ENCODE measurements around the gene MRTFB. TPM values are rescaled to one million over a fixed set of nuclear protein-coding genes. Genes with fewer than 3 reads are reported as not detected.

The MRTFB gene
- total and polyA plus RNA-seq, 11 donors: 8.0 to 38.3 (median 25.3) TPM

DNA sequence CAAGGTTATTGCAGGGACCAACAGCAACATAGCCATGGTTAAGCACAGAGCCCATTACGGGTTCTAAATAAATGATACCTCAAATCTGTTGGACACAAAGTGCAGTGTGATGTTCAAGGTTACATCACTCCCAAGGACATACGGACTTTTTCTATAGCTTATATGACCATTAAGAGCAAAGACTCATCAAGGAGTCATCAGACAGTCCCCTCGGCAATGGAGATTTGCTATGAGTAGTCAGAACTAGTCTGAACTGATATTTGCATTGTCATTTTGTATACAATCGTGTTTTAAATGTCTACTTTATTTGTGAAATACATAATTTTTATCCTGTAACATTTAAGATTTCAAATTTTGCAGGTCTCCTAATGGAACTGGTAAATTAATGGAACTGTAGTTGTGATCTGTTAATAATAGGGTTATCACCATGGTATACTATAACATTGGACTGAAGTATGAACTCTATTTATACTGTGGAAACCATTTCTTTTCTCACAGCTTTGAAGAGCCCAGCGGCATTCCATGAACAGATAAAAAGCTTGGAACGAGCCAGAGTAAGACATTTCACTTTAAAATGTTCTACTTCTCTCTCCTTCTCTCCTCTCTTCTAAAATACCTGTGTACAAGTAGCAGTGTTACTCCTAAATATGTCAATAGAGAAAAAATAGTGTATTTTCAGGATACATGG lies 140.9 kb downstream of the MRTFB start:
- H3K27me3 ChIP-seq: no peaks in the 10 kb centered on the region
- DNase-seq (no peak), ATAC-seq (no peak)
- peaks cover 0 to 12% (median 0%) of the 10 kb centered on the region in 12 donors for H3K4me1 ChIP-seq
- H3K36me3 ChIP-seq: peaks cover 0 to 53% (median 20%) of the 10 kb centered on the region in 9 donors
- H3K9me3 ChIP-seq: no peaks in the 10 kb centered on the region
- intact Hi-C loops (cut with DNase I): no loop called here
- WGBS, 4 donors: 77 to 85% (median 79%) methylated on average over 6 of the region's 6 CpGs
- no peak overlapping the region for H3K27ac ChIP-seq
- TF ChIP-seq, protein P1, sequence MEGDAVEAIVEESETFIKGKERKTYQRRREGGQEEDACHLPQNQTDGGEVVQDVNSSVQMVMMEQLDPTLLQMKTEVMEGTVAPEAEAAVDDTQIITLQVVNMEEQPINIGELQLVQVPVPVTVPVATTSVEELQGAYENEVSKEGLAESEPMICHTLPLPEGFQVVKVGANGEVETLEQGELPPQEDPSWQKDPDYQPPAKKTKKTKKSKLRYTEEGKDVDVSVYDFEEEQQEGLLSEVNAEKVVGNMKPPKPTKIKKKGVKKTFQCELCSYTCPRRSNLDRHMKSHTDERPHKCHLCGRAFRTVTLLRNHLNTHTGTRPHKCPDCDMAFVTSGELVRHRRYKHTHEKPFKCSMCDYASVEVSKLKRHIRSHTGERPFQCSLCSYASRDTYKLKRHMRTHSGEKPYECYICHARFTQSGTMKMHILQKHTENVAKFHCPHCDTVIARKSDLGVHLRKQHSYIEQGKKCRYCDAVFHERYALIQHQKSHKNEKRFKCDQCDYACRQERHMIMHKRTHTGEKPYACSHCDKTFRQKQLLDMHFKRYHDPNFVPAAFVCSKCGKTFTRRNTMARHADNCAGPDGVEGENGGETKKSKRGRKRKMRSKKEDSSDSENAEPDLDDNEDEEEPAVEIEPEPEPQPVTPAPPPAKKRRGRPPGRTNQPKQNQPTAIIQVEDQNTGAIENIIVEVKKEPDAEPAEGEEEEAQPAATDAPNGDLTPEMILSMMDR (IDR thresholded peaks at IDR 0.05): no peak
- no peak for TF ChIP-seq POLR2A (IDR thresholded peaks at IDR 0.05)
- H3K4me3 ChIP-seq: no peak overlapping the region

GRCh38 chr16:14215941-14216340 lies 144.8 kb downstream of the MRTFB start:
- TF ChIP-seq, protein P1 (IDR thresholded peaks at IDR 0.05): no peak
- TF ChIP-seq POLR2A (IDR thresholded peaks at IDR 0.05): no peak
- intact Hi-C loops (cut with DNase I): no loop called here
- DNase-seq (no peak), ATAC-seq (no peak)
- Histone ChIP-seq H3K36me3 (peaks cover 0 to 92% (median 57%) of the 10 kb centered on the region in 9 donors), H3K27me3 (no peaks in the 10 kb centered on the region), H3K9me3 (no peaks in the 10 kb centered on the region), H3K27ac (no peak overlapping the region), H3K4me3 (no peak overlapping the region), H3K4me1 (peaks cover 0 to 12% (median 0%) of the 10 kb centered on the region in 12 donors)
- 91 to 97% (median 95%) methylated on average over 3 of the region's 3 CpGs for WGBS, 4 donors

- DNase-seq (no peak), ATAC-seq (no peak)
- WGBS, 4 donors: 83 to 93% (median 88%) methylated on average over 3 of the region's 3 CpGs
- H3K4me1 ChIP-seq: no peaks in the 10 kb centered on the region
- no peak overlapping the region for H3K4me3 ChIP-seq
- H3K27ac ChIP-seq: no peak overlapping the region
- H3K27me3 ChIP-seq: no peaks in the 10 kb centered on the region
- no peak for TF ChIP-seq POLR2A (IDR thresholded peaks at IDR 0.05)
- TF ChIP-seq, protein P1 (IDR thresholded peaks at IDR 0.05): no peak
- peaks cover 0 to 99% (median 83%) of the 10 kb centered on the region in 9 donors for H3K36me3 ChIP-seq
- intact Hi-C loops (cut with DNase I): no loop called here
- peaks cover 0 to 8% (median 0%) of the 10 kb centered on the region in 12 donors for H3K9me3 ChIP-seq
Observed at GRCh38 chr16:14219983-14220382, 148.9 kb downstream of the MRTFB start.

DNA sequence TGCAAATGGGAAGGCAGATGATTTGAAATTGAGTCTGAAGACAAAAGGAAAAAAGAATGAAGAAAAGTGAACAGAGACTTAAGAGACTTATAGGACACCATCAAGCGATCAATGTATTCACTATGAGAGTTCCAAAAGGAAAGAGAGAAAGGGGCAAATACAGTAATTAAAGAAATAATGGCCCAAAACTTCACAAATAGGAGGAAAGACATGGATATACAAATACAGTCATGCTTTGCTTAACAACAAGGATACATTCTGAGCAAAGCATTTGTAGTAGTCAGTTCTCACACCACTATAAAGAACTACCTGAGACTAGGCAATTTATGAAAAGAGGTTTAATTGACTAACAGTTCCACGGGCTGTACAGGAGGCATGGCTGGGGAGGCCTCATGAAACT lies 152.5 kb downstream of the MRTFB start:
- DNase-seq: no peak
- intact Hi-C loops (cut with DNase I): no loop called here
- TF ChIP-seq, protein P1 (IDR thresholded peaks at IDR 0.05): no peak
- no peak for TF ChIP-seq POLR2A (IDR thresholded peaks at IDR 0.05)
- ATAC-seq: no peak
- Histone ChIP-seq H3K27ac (no peak overlapping the region), H3K36me3 (peaks cover 0 to 86% (median 61%) of the 10 kb centered on the region in 9 donors), H3K27me3 (no peaks in the 10 kb centered on the region), H3K4me1 (no peaks in the 10 kb centered on the region), H3K4me3 (no peak overlapping the region), H3K9me3 (peaks cover 0 to 8% (median 0%) of the 10 kb centered on the region in 12 donors)
- WGBS, 4 donors: 90 to 98% (median 95%) methylated on average over 2 of the region's 2 CpGs
